BE2C (cell line): ENCODE data around the gene KRR1.

ENCODE experiments used
- DNase-seq: peaks from one replicate; pipeline ENCODE4 v3.0.0-alpha.2; 2020
- H3K27me3 ChIP-seq: fragments of 250-450 bp; sonication (Bioruptor Pico); 2 replicates; pipeline ENCODE4 v1.5.1; 2020; ENCODE audit warnings: mild to moderate bottlenecking
- H3K36me3 ChIP-seq: fragments of 250-450 bp; sonication (Bioruptor Pico); 2 replicates; pipeline ENCODE4 v1.5.1; 2020; ENCODE audit warnings: mild to moderate bottlenecking
- H3K4me1 ChIP-seq: fragments of 250-450 bp; sonication (Bioruptor Pico); 2 replicates; pipeline ENCODE4 v1.5.1; 2020
- H3K4me3 ChIP-seq: 2 replicates; pipeline ENCODE4 v1.5.1; 2011; ENCODE audit warnings: low read depth, low read length
- H3K9me3 ChIP-seq: fragments of 250-450 bp; sonication (Bioruptor Pico); 2 replicates; pipeline ENCODE4 v1.5.1; 2020
- TF ChIP-seq, protein P1 (sequence below): IDR thresholded peaks from 2 replicates; pipeline ENCODE4 v1.5.1; 2012; ENCODE audit warnings: mild to moderate bottlenecking, low read depth, low read length

Gene KRR1

DNA sequence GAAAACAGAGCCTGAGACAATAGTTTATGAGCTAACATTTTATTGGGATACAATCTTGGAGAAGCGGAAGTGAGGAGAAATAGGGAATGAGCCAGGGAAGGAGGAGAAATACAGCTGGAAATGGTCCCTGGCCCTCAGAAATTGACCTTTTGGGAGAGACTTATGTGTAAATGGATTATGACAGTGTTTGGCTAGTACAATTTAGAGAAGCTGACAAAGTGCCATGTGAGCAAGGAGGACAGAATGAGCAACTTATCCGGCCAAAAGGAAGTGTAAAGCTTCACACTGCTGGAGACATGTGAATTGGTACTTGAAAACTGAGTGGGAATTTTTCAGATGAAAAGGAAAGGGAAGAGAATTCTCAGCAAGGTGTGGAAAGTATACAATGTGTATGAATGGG is 28.0 kb downstream of the KRR1 start:
- Histone ChIP-seq H3K4me3 (no peak overlapping the region), H3K4me1 (no peaks in the 10 kb centered on the region), H3K27me3 (peaks cover 39% of the 10 kb centered on the region), H3K9me3 (no peaks in the 10 kb centered on the region), H3K36me3 (no peaks in the 10 kb centered on the region)
- no peak for DNase-seq
- TF ChIP-seq, protein P1, sequence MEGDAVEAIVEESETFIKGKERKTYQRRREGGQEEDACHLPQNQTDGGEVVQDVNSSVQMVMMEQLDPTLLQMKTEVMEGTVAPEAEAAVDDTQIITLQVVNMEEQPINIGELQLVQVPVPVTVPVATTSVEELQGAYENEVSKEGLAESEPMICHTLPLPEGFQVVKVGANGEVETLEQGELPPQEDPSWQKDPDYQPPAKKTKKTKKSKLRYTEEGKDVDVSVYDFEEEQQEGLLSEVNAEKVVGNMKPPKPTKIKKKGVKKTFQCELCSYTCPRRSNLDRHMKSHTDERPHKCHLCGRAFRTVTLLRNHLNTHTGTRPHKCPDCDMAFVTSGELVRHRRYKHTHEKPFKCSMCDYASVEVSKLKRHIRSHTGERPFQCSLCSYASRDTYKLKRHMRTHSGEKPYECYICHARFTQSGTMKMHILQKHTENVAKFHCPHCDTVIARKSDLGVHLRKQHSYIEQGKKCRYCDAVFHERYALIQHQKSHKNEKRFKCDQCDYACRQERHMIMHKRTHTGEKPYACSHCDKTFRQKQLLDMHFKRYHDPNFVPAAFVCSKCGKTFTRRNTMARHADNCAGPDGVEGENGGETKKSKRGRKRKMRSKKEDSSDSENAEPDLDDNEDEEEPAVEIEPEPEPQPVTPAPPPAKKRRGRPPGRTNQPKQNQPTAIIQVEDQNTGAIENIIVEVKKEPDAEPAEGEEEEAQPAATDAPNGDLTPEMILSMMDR = no peak

DNA sequence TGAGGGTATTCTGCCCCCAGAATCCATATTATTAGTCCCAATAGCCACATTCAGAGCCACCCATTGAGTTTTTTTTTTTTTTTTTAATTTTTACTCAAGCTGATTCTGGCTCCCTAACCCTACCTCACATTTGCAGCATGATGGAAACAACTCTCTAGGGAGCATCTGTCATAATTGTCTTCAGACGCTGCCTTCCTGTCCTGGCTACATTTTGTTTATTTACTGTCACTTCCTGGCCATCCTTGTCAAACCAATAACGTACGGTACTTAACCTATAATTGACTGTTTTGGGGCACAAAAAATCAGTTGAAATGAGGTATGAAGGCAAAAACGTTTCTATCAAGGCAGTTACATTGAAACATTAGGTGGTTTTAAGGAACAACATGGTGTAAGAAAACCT is 28.8 kb downstream of the KRR1 start:
- TF ChIP-seq, protein P1 = no peak
- no peaks in the 10 kb centered on the region for H3K36me3 ChIP-seq
- H3K4me1 ChIP-seq = no peaks in the 10 kb centered on the region
- no peak for DNase-seq
- no peaks in the 10 kb centered on the region for H3K9me3 ChIP-seq
- peaks cover 45% of the 10 kb centered on the region for H3K27me3 ChIP-seq
- H3K4me3 ChIP-seq = no peak overlapping the region

DNA sequence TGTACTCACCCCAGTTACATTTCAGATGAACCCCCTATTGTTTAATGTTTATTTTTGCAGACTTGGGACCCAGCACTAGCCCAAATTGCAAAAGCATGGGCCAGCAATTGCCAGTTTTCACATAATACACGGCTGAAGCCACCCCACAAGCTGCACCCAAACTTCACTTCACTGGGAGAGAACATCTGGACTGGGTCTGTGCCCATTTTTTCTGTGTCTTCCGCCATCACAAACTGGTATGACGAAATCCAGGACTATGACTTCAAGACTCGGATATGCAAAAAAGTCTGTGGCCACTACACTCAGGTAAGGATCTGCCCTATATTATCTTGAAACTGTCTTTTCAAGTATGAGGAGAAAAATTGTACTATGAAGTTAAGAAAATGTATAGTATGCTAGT is 29.6 kb downstream of the KRR1 start:
- TF ChIP-seq, protein P1 = no peak
- no peaks in the 10 kb centered on the region for H3K9me3 ChIP-seq
- no peaks in the 10 kb centered on the region for H3K4me1 ChIP-seq
- H3K27me3 ChIP-seq = peaks cover 45% of the 10 kb centered on the region
- no peaks in the 10 kb centered on the region for H3K36me3 ChIP-seq
- DNase-seq = no peak
- H3K4me3 ChIP-seq = no peak overlapping the region

DNA sequence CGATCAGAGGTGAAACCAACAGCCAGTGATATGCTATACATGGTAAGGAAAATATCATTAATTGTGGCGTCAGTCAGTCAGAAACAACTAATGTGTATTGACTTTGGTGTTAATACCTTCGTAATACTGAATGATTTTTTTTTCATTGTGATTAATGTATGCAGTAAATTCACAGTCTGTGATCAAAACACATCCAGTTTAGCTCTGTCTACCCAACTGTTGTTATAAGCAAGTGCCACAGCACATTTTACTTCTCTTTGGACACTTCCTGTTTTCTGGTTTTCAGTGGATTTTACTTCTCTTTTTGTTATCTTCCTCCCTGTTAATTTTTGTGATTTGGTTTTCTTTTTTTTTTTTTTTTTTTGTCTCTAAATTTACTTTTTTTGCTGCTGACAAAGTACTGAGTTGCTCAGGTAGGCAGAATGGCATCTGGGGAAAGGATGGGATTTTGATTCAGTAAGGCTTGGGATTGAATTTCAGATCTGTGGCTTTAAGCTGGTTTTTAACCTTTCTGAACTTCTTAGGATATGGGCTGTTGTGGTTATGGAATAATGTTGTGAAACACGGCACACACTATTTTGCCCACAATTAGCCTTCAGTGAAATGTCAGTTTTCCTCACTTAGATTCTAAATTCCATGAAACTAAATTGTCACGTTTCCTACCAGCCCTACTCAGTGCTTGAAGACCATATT is 30.2 kb downstream of the KRR1 start:
- no peaks in the 10 kb centered on the region for H3K36me3 ChIP-seq
- H3K4me3 ChIP-seq = no peak overlapping the region

DNA sequence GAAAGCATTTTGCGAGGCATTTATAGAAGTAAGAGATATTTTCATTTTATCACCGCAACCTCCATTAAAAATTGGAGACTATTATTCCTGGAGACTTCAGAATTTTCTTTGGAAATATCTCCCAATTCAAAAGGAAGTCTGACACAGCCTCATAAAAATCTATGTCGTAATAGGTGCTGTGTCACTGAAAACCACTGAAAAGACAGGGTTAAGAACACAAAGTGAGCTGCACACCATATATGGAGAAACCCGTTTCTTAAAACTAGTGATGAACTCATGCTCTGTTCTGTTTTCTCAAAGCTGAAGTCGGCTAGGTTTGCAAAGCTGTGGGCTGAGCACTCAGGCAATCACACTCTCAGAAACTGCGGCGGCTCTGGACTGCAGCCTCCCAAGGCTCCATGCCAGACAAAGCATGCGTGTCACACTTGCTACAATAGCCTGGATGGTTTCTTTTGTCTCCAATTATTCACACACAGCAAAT is 30.9 kb downstream of the KRR1 start, which contains the start of gene GLIPR1:
Gene GLIPR1, plus strand, starts transcription at position 287 of the 481 bp plus-strand sequence. Its CDS starts 126 bp downstream, at position 413.
- H3K4me1 ChIP-seq = no peaks in the 10 kb centered on the region
- TF ChIP-seq, protein P1 = no peak
- H3K27me3 ChIP-seq = peaks cover 45% of the 10 kb centered on the region
- no peaks in the 10 kb centered on the region for H3K9me3 ChIP-seq
- no peaks in the 10 kb centered on the region for H3K36me3 ChIP-seq
- no peak for DNase-seq
- H3K4me3 ChIP-seq = no peak within 1 kb of the TSS

More for the DNA sequence above, 30.2 kb downstream of the KRR1 start:
- H3K27me3 ChIP-seq = peaks cover 45% of the 10 kb centered on the region
- TF ChIP-seq, protein P1 = no peak
- no peaks in the 10 kb centered on the region for H3K4me1 ChIP-seq
- no peak for DNase-seq
- no peaks in the 10 kb centered on the region for H3K9me3 ChIP-seq

DNA sequence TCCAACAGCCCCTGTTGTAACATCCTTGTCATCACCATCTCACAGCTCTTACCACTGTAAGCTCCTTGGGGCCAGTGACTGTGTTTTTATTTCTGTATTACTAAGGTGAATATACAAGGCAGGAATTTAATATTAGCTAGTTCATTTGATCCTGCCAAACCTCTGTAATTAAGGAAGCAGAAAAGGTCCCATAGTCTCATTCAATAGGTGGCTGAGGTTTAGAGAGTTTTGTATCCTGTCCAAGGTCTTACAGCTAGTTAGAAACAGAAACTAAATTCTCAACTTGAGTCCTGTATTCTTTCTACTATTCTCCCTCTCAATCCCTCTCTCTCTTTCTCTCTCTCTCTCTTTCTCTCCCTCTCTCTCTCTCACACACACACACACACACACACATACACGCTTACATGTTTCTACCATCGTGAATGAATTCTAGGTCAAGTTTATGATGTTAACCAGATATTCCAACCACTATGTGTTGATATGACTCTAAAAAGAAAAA is 31.4 kb downstream of the KRR1 start:
- Histone ChIP-seq H3K27me3 (peaks cover 45% of the 10 kb centered on the region), H3K9me3 (no peaks in the 10 kb centered on the region), H3K4me1 (no peaks in the 10 kb centered on the region), H3K36me3 (no peaks in the 10 kb centered on the region), H3K4me3 (no peak overlapping the region)
- DNase-seq = no peak
- TF ChIP-seq, protein P1 = no peak
